ENCODE measurements around the gene NPY.
"Not testable (repeated sequence)": the region's sequence is repeated elsewhere in the genome, so short reads cannot be mapped to it uniquely, and the experiment has no call there.

The NPY gene

GRCh38 chr7:24255139-24255538, 28.9 kb upstream of the NPY start:
- DNase-seq (ENCODE audit: low spot score): no peak
- H3K27ac ChIP-seq: no peak overlapping the region
- TF ChIP-seq CTCF (IDR thresholded peaks at IDR 0.05): no peak

GRCh38 chr7:24258324-24258723, 25.7 kb upstream of the NPY start:
- H3K4me3 ChIP-seq; DNase-seq (ENCODE audit: low spot score); H3K27ac ChIP-seq: not testable (repeated sequence)

More at GRCh38 chr7:24255139-24255538, 28.9 kb upstream of the NPY start:
- H3K4me3 ChIP-seq: no peak overlapping the region

- H3K4me3 ChIP-seq: no peak overlapping the region
- no peak overlapping the region for H3K27ac ChIP-seq
- no peak for TF ChIP-seq CTCF (IDR thresholded peaks at IDR 0.05)
- no peak for DNase-seq (ENCODE audit: low spot score)
Observed at GRCh38 chr7:24271938-24272337, 12.1 kb upstream of the NPY start.

GRCh38 chr7:24279512-24279911, 4.5 kb upstream of the NPY start:
- Histone ChIP-seq H3K27ac (no peak overlapping the region), H3K4me3 (no peak overlapping the region)
- no peak for DNase-seq (ENCODE audit: low spot score)
- no peak for TF ChIP-seq CTCF (IDR thresholded peaks at IDR 0.05)

- no peak for DNase-seq (ENCODE audit: low spot score)
- TF ChIP-seq CTCF (IDR thresholded peaks at IDR 0.05): no peak
- Histone ChIP-seq H3K4me3 (peak overlapping the region; percentile 51), H3K27ac (no peak overlapping the region)
Observed at GRCh38 chr7:24283554-24283896, 465 bp upstream of the NPY start.

GRCh38 chr7:24284699-24285506, 913 bp downstream of the NPY start:
- Histone ChIP-seq H3K27ac (no peak overlapping the region), H3K4me3 (peak overlapping the region; percentile 51)
- DNase-seq (ENCODE audit: low spot score): no peak
- no peak for TF ChIP-seq CTCF (IDR thresholded peaks at IDR 0.05)

GRCh38 chr7:24290004-24290641, 6.1 kb downstream of the NPY start:
- H3K4me3 ChIP-seq: no peak overlapping the region
- TF ChIP-seq CTCF (IDR thresholded peaks at IDR 0.05): no peak
- DNase-seq (ENCODE audit: low spot score): no peak
- no peak overlapping the region for H3K27ac ChIP-seq

Measured in coronary artery (tissue), 2 donors.